MCF 10A (cell line): ENCODE results near the gene CDC5L. TPM values are rescaled to one million over a fixed set of nuclear protein-coding genes. Genes with fewer than 3 reads are reported as not detected.
"Not testable (repeated sequence)": the region's sequence is repeated elsewhere in the genome, so short reads cannot be mapped to it uniquely, and the experiment has no call there.

Experiments
- BruUV-seq: library from RNA; stranded (reverse); fragments of 400-500 nt; replicated peaks from 2 replicates; lab custom pipeline; 2021; lab: Mats Ljungman, UMichigan
- CTCF ChIA-PET: fragments of 300-600 bp; sonication (Branson Sonifier 250); formaldehyde crosslinking; extraction: SDS; loops from one replicate; lab custom pipeline; 2021; ENCODE audit warnings: antibody characterized with exemption, inconsistent platforms; lab: Yijun Ruan, JAX
- POLR2A ChIA-PET: fragments of 300-600, 350-650 bp; sonication (Branson Sonifier 250); formaldehyde crosslinking; extraction: SDS; loops from one replicate; lab custom pipeline; 2020; ENCODE audit warnings: antibody characterized with exemption, inconsistent platforms; lab: Yijun Ruan, JAX
- DNase-seq: peaks from one replicate; pipeline ENCODE4 v3.0.0-alpha.2; 2018; ENCODE audit not compliant: unreplicated experiment
- H3K27ac Mint-ChIP-seq: one replicate; pipeline ENCODE4 v1.8.0; 2022; ENCODE audit warnings: mild to moderate bottlenecking, low read depth, mixed read lengths; ENCODE audit not compliant: unreplicated experiment
- H3K27me3 Mint-ChIP-seq: one replicate; pipeline ENCODE4 v1.8.0; 2022; ENCODE audit warnings: mixed read lengths; ENCODE audit not compliant: insufficient read depth, unreplicated experiment
- H3K36me3 Mint-ChIP-seq: one replicate; pipeline ENCODE4 v1.8.0; 2022; ENCODE audit warnings: mild to moderate bottlenecking, moderate library complexity, mixed read lengths; ENCODE audit not compliant: insufficient read depth, unreplicated experiment
- H3K4me1 Mint-ChIP-seq: one replicate; pipeline ENCODE4 v1.8.0; 2022; ENCODE audit warnings: mixed read lengths; ENCODE audit not compliant: insufficient read depth, unreplicated experiment
- H3K4me3 Mint-ChIP-seq: one replicate; pipeline ENCODE4 v1.8.0; 2022; ENCODE audit warnings: mild to moderate bottlenecking, moderate library complexity, mixed read lengths; ENCODE audit not compliant: unreplicated experiment
- H3K9me3 Mint-ChIP-seq: one replicate; pipeline ENCODE4 v1.8.0; 2022; ENCODE audit warnings: mixed read lengths; ENCODE audit not compliant: unreplicated experiment
- CTCF ChIP-seq: fragments of 200-600 bp; IDR thresholded peaks from one replicate; pipeline ENCODE4 v1.8.0; 2022; ENCODE audit warnings: antibody characterized with exemption, mild to moderate bottlenecking; ENCODE audit not compliant: unreplicated experiment
- intact Hi-C: fragments of 100-400 bp; cut with micrococcal nuclease; formaldehyde crosslinking; loops from 2 replicates; pipeline ENCODE4 v1.14.1; 2022
- total RNA-seq: library from RNA; stranded (reverse); gene quantifications from 2 replicates; pipeline ENCODE4 v1.2.3, GENCODE V29; 2022

CDC5L gene
- total RNA-seq, 1 experiment from 2014 or later: 23.1 TPM

- H3K4me1 Mint-ChIP-seq: no peaks in the 10 kb centered on the region
- no peak for DNase-seq
- no TSS peak for BruUV-seq
- intact Hi-C loops: no loop called here
- H3K9me3 Mint-ChIP-seq: no peaks in the 10 kb centered on the region
- ChIA-PET CTCF (interaction anchor here (1.3 to 2.1 kb wide), 3 partner anchors 29 to 74 kb away, joined by 4 to 6 read pairs (median 5); partner anchors contain the start of gene AARS2), POLR2A (no interaction called here)
- TF ChIP-seq CTCF: no peak
- no peaks in the 10 kb centered on the region for H3K36me3 Mint-ChIP-seq
- H3K27ac Mint-ChIP-seq: no peak within 1 kb of the TSS
- peaks cover 40% of the 10 kb centered on the region for H3K27me3 Mint-ChIP-seq
- no peak within 1 kb of the TSS for H3K4me3 Mint-ChIP-seq
Measured at GRCh38 chr6:44342489-44342888, 45.0 kb upstream of the CDC5L start, which contains the start of gene SPATS1. Gene SPATS1, plus strand, starts transcription at chr6:44342650. Its CDS starts 446 bp downstream, at chr6:44343096.

- H3K9me3 Mint-ChIP-seq, H3K27ac Mint-ChIP-seq, POLR2A ChIA-PET, H3K4me3 Mint-ChIP-seq, DNase-seq, BruUV-seq, H3K36me3 Mint-ChIP-seq, intact Hi-C loops, H3K4me1 Mint-ChIP-seq: not testable (repeated sequence)
- CTCF ChIA-PET: interaction anchor here (0.6 to 1.0 kb wide), 2 partner anchors 9 to 14 kb away, joined by 3 read pairs; no protein-coding TSS in a partner anchor
- H3K27me3 Mint-ChIP-seq: peaks cover 35% of the 10 kb centered on the region
Measured at GRCh38 chr6:44346818-44347217, 40.7 kb upstream of the CDC5L start.

- intact Hi-C loops: no loop called here
- CTCF ChIA-PET: interaction anchor here (0.6 kb wide), 1 partner anchor 13 kb away, joined by 3 read pairs; no protein-coding TSS in a partner anchor
Measured at GRCh38 chr6:44349904-44350649, 37.4 kb upstream of the CDC5L start.

GRCh38 chr6:44350650-44350994, 36.9 kb upstream of the CDC5L start:
- H3K27ac Mint-ChIP-seq, H3K36me3 Mint-ChIP-seq, H3K9me3 Mint-ChIP-seq, DNase-seq, BruUV-seq, intact Hi-C loops, POLR2A ChIA-PET, H3K4me3 Mint-ChIP-seq, H3K4me1 Mint-ChIP-seq, H3K27me3 Mint-ChIP-seq: not testable (repeated sequence)
- CTCF ChIA-PET: interaction anchor here (0.6 kb wide), 1 partner anchor 14 kb away, joined by 3 read pairs; no protein-coding TSS in a partner anchor

More at GRCh38 chr6:44349904-44350649, 37.4 kb upstream of the CDC5L start:
- DNase-seq: no peak
- TF ChIP-seq CTCF: no peak
- no peak overlapping the region for H3K4me3 Mint-ChIP-seq
- H3K27me3 Mint-ChIP-seq: peaks cover 3% of the 10 kb centered on the region
- POLR2A ChIA-PET: no interaction called here
- H3K4me1 Mint-ChIP-seq: no peaks in the 10 kb centered on the region
- no peak overlapping the region for H3K27ac Mint-ChIP-seq
- no peaks in the 10 kb centered on the region for H3K36me3 Mint-ChIP-seq
- H3K9me3 Mint-ChIP-seq: no peaks in the 10 kb centered on the region
- no TSS peak for BruUV-seq

GRCh38 chr6:44352259-44352658, 35.2 kb upstream of the CDC5L start:
- no peak for TF ChIP-seq CTCF
- CTCF ChIA-PET: no interaction called here
- Mint-ChIP-seq H3K4me3 (no peak overlapping the region), H3K36me3 (no peaks in the 10 kb centered on the region), H3K27ac (no peak overlapping the region), H3K4me1 (no peaks in the 10 kb centered on the region), H3K9me3 (no peaks in the 10 kb centered on the region), H3K27me3 (peaks cover 19% of the 10 kb centered on the region)
- POLR2A ChIA-PET: no interaction called here
- no peak for DNase-seq
- intact Hi-C loops: no loop called here
- BruUV-seq: no TSS peak
